H9 (cell line): ENCODE results near the gene SERF2. TPM values are rescaled to one million over a fixed set of nuclear protein-coding genes. Genes with fewer than 3 reads are reported as not detected.
A peak's percentile ranks its signal among the peaks of the same experiment; 100 is the strongest.

Source experiments
- DNase-seq: peaks from one replicate; pipeline ENCODE4 v3.0.0-alpha.2; 2017
- H2AFZ ChIP-seq: one replicate; pipeline ENCODE4 v1.6.1; 2013; ENCODE audit warnings: mild to moderate bottlenecking, low read length, control low read depth, moderate library complexity
- H2AK5ac ChIP-seq: 2 replicates; pipeline ENCODE4 v1.6.1; 2013; ENCODE audit warnings: low read length, control low read depth, mixed read lengths; ENCODE audit not compliant: insufficient read length
- H2BK120ac ChIP-seq: one replicate; pipeline ENCODE4 v1.6.1; 2013; ENCODE audit warnings: low read depth, mild to moderate bottlenecking, low read length, control low read depth, inconsistent platforms; ENCODE audit not compliant: poor library complexity, severe bottlenecking
- H2BK12ac ChIP-seq: 2 replicates; pipeline ENCODE4 v1.6.1; 2013; ENCODE audit warnings: low read length, control low read depth, mixed read lengths, low read depth; ENCODE audit not compliant: insufficient read length
- H2BK15ac ChIP-seq: 2 replicates; pipeline ENCODE4 v1.6.1; 2013; ENCODE audit warnings: low read depth, low read length, control low read depth
- H2BK20ac ChIP-seq: one replicate; pipeline ENCODE4 v1.6.1; 2013; ENCODE audit warnings: low read depth, mild to moderate bottlenecking, low read length, control low read depth, inconsistent platforms; ENCODE audit not compliant: poor library complexity, severe bottlenecking
- H2BK5ac ChIP-seq: 2 replicates; pipeline ENCODE4 v1.6.1; 2013; ENCODE audit warnings: low read length, control low read depth, mixed read lengths; ENCODE audit not compliant: insufficient read length
- H3K14ac ChIP-seq: 2 replicates; pipeline ENCODE4 v1.6.1; 2013; ENCODE audit warnings: low read length, control low read depth; ENCODE audit not compliant: insufficient read depth
- H3K18ac ChIP-seq: 2 replicates; pipeline ENCODE4 v1.6.1; 2013; ENCODE audit warnings: low read depth, mild to moderate bottlenecking, mixed read lengths, low read length, control low read depth; ENCODE audit not compliant: insufficient read length
- H3K23ac ChIP-seq: 2 replicates; pipeline ENCODE4 v1.6.1; 2013; ENCODE audit warnings: low read length, control low read depth, mixed read lengths, low read depth; ENCODE audit not compliant: insufficient read length
- H3K23me2 ChIP-seq: 2 replicates; pipeline ENCODE4 v1.6.1; 2013; ENCODE audit warnings: low read depth, mild to moderate bottlenecking, mixed read lengths, low read length, control low read depth; ENCODE audit not compliant: insufficient read length, poor library complexity, severe bottlenecking
- H3K27ac ChIP-seq: 2 replicates; pipeline ENCODE4 v1.5.1; 2013; ENCODE audit warnings: low read length, control low read depth, mixed read lengths, low read depth; ENCODE audit not compliant: insufficient read length
- H3K27me3 ChIP-seq: 2 replicates; pipeline ENCODE4 v1.6.1; 2013; ENCODE audit warnings: low read length, control low read depth, inconsistent platforms; ENCODE audit not compliant: insufficient read depth
- H3K4ac ChIP-seq: 2 replicates; pipeline ENCODE4 v1.6.1; 2013; ENCODE audit warnings: low read depth, mild to moderate bottlenecking, control low read depth, inconsistent platforms, low read length, moderate library complexity
- H3K4me1 ChIP-seq: 2 replicates; pipeline ENCODE4 v1.6.1; 2013; ENCODE audit warnings: low read length, control low read depth, inconsistent platforms; ENCODE audit not compliant: insufficient read depth
- H3K4me2 ChIP-seq: 2 replicates; pipeline ENCODE4 v1.6.1; 2013; ENCODE audit warnings: low read length, control low read depth, mixed read lengths; ENCODE audit not compliant: insufficient read length, insufficient read depth
- H3K56ac ChIP-seq: 2 replicates; pipeline ENCODE4 v1.6.1; 2013; ENCODE audit warnings: low read depth, mild to moderate bottlenecking, mixed read lengths, low read length, control low read depth; ENCODE audit not compliant: insufficient read length
- H3K79me1 ChIP-seq: 2 replicates; pipeline ENCODE4 v1.6.1; 2013; ENCODE audit warnings: low read depth, mild to moderate bottlenecking, moderate library complexity, low read length, control low read depth, inconsistent platforms; ENCODE audit not compliant: insufficient read depth, poor library complexity, severe bottlenecking
- H3K79me2 ChIP-seq: 2 replicates; pipeline ENCODE4 v1.6.1; 2013; ENCODE audit warnings: low read length, control low read depth, inconsistent platforms; ENCODE audit not compliant: insufficient read depth
- H3K9ac ChIP-seq: 2 replicates; pipeline ENCODE4 v1.6.1; 2013; ENCODE audit warnings: low read length, control low read depth, mixed read lengths; ENCODE audit not compliant: insufficient read length; ENCODE audit errors: extremely low read depth
- H3K9me3 ChIP-seq: one replicate; pipeline ENCODE4 v1.6.1; 2013; ENCODE audit warnings: low read depth, low read length, inconsistent platforms; ENCODE audit not compliant: control insufficient read depth
- H3T11ph ChIP-seq: one replicate; pipeline ENCODE4 v1.6.1; 2013; ENCODE audit warnings: mild to moderate bottlenecking, low read length, control low read depth, inconsistent platforms
- H4K20me1 ChIP-seq: one replicate; pipeline ENCODE4 v1.6.1; 2013; ENCODE audit not compliant: control insufficient read depth, insufficient read length, insufficient read depth
- H4K5ac ChIP-seq: 2 replicates; pipeline ENCODE4 v1.6.1; 2013; ENCODE audit warnings: low read depth, mild to moderate bottlenecking, mixed read lengths, low read length, control low read depth; ENCODE audit not compliant: insufficient read length
- H4K8ac ChIP-seq: replicated peaks from 2 replicates; pipeline ENCODE4 v1.6.1; 2013; ENCODE audit warnings: low read length, control low read depth, mixed read lengths, low read depth; ENCODE audit not compliant: insufficient read length
- H4K91ac ChIP-seq: 2 replicates; pipeline ENCODE4 v1.6.1; 2013; ENCODE audit warnings: low read depth, mild to moderate bottlenecking, moderate library complexity, mixed read lengths, low read length, control low read depth; ENCODE audit not compliant: insufficient read length
- H3K27ac Mint-ChIP-seq, 3 experiments: 2 replicates in 2 of 3; 3 replicates in 1 of 3; pipeline ENCODE4 v1.8.0; 2020 to 2021; ENCODE audit warnings: mixed read lengths in 3 of 3, mild to moderate bottlenecking in 1 of 3, moderate library complexity in 1 of 3
- H3K27me3 Mint-ChIP-seq: 2 replicates; pipeline ENCODE4 v1.8.0; 2021; ENCODE audit warnings: low read depth, mild to moderate bottlenecking, moderate library complexity, mixed read lengths
- H3K36me3 Mint-ChIP-seq, 3 experiments: 2 replicates in 2 of 3; 3 replicates in 1 of 3; pipeline ENCODE4 v1.8.0; 2020 to 2021; ENCODE audit warnings: low read depth in 3 of 3, mixed read lengths in 3 of 3; ENCODE audit not compliant: insufficient read depth in 1 of 3
- H3K4me1 Mint-ChIP-seq, 2 experiments: 2 replicates each; pipeline ENCODE4 v1.8.0; 2020; ENCODE audit warnings: mixed read lengths in 2 of 2
- H3K4me3 Mint-ChIP-seq, 2 experiments: 2 replicates in 1 of 2; 3 replicates in 1 of 2; pipeline ENCODE4 v1.8.0; 2020 to 2021; ENCODE audit warnings: mild to moderate bottlenecking in 2 of 2, mixed read lengths in 2 of 2, moderate library complexity in 1 of 2
- H3K9me3 Mint-ChIP-seq, 2 experiments: 2 replicates in 1 of 2; 3 replicates in 1 of 2; pipeline ENCODE4 v1.8.0; 2020; ENCODE audit warnings: mild to moderate bottlenecking in 2 of 2, mixed read lengths in 2 of 2, moderate library complexity in 1 of 2
- WGBS: extraction: QIAGEN DNeasy Blood & Tissue Kit; methylation state at CpG from one replicate; pipeline ENCODE4 v1.1.7; 2013; ENCODE audit warnings: missing lambda C conversion rate, low lambda C conversion rate, mixed read lengths; ENCODE audit not compliant: insufficient read length; ENCODE audit errors: extremely low coverage; 5-methylcytosine and 5-hydroxymethylcytosine counted together
- total RNA-seq: library from RNA; stranded (reverse); gene quantifications from 2 replicates; pipeline ENCODE4 v1.2.1, GENCODE V29; 2021
- TF ChIP-seq, protein P1 (sequence below): fragments of 200-600 bp; sonication (generic); conservative IDR thresholded peaks from 3 replicates; pipeline ENCODE4 v1.8.0; 2021; ENCODE audit warnings: antibody characterized with exemption, mild to moderate bottlenecking

The SERF2 gene
- total RNA-seq, 1 experiment from 2014 or later: 819 TPM

DNA sequence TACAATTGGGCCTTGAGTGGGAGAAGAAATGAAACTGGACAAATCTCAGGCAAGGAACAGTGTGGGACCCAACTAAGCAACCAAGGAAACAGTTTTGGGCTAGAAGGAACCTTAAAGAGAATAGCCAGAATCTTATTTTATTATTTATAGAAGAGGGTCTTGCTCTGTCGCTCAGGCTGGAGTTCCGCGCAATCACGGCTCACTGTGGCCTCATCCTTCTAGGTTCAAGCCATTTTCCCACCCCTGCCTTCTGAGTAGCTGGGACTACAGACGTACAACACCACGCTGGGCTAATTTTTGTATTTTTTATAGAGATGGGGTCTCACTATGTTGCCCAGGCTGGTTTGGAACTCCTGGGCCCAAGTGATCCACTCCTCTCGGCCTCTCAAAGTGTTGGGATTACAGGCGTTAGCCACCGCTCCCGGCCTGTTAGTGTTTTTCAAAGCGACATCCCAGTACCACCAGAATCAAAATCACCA lies 33.9 kb downstream of the SERF2 start:
- H3K9ac ChIP-seq: no peak overlapping the region
- H2BK12ac ChIP-seq: no peak overlapping the region
- no peak overlapping the region for H3K14ac ChIP-seq
- H3K27me3 Mint-ChIP-seq: peaks cover 12% of the 10 kb centered on the region
- peaks cover 8% of the 10 kb centered on the region for H3K23me2 ChIP-seq
- H2AK5ac ChIP-seq: no peak overlapping the region
- H2AFZ ChIP-seq: no peak overlapping the region
- peaks cover 4% of the 10 kb centered on the region; the same call in 1 of the 2 replicates for H3K79me2 ChIP-seq
- no peak overlapping the region for H3K4ac ChIP-seq
- H2BK5ac ChIP-seq: no peak overlapping the region
- H3K79me1 ChIP-seq: peaks cover 5% of the 10 kb centered on the region
- no peak overlapping the region for H2BK15ac ChIP-seq
- H3K36me3 Mint-ChIP-seq: peaks cover 16 to 31% (median 26%) of the 10 kb centered on the region in 3 experiments
- peaks cover 10 to 19% of the 10 kb centered on the region in 2 experiments for H3K4me1 Mint-ChIP-seq
- H3K18ac ChIP-seq: no peak overlapping the region
- no peak overlapping the region for H4K8ac ChIP-seq
- peaks cover 11 to 21% of the 10 kb centered on the region in 2 experiments for H3K9me3 Mint-ChIP-seq
- no peak for DNase-seq
- no peak overlapping the region for H3K4me2 ChIP-seq
- no peak overlapping the region for H3K27ac ChIP-seq
- no peaks in the 10 kb centered on the region for H4K20me1 ChIP-seq
- H3K23ac ChIP-seq: no peak overlapping the region
- H3K4me1 ChIP-seq: no peaks in the 10 kb centered on the region; the same call in 1 of the 2 replicates
- no peak overlapping the region for H4K91ac ChIP-seq
- H2BK120ac ChIP-seq: no peak overlapping the region
- no peak overlapping the region for H2BK20ac ChIP-seq
- no peak overlapping the region for H4K5ac ChIP-seq
- no peaks in the 10 kb centered on the region for H3K9me3 ChIP-seq
- H3K27ac Mint-ChIP-seq: peak overlapping the region in 1 of 3 experiments; percentile 22; a peak in 1 of 7 replicates
- TF ChIP-seq, protein P1, sequence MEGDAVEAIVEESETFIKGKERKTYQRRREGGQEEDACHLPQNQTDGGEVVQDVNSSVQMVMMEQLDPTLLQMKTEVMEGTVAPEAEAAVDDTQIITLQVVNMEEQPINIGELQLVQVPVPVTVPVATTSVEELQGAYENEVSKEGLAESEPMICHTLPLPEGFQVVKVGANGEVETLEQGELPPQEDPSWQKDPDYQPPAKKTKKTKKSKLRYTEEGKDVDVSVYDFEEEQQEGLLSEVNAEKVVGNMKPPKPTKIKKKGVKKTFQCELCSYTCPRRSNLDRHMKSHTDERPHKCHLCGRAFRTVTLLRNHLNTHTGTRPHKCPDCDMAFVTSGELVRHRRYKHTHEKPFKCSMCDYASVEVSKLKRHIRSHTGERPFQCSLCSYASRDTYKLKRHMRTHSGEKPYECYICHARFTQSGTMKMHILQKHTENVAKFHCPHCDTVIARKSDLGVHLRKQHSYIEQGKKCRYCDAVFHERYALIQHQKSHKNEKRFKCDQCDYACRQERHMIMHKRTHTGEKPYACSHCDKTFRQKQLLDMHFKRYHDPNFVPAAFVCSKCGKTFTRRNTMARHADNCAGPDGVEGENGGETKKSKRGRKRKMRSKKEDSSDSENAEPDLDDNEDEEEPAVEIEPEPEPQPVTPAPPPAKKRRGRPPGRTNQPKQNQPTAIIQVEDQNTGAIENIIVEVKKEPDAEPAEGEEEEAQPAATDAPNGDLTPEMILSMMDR: no peak
- H3T11ph ChIP-seq: no peak overlapping the region
- no peaks in the 10 kb centered on the region for H3K27me3 ChIP-seq
- no peak overlapping the region for H3K56ac ChIP-seq
- H3K4me3 Mint-ChIP-seq: peak overlapping the region; percentile 88; a peak in 4 of 5 replicates
- no CpG with 5 or more reads among the region's 11 CpGs for WGBS
